Stimulated activated CD4-positive, alpha-beta T cell treated with anti-CD3 and anti-CD28 coated beads, Interleukin-15, amount 100 ng/mL, for 48 hours (primary cell): ENCODE results near the gene CDC6.

Experiments
- DNase-seq, 2 donors: peaks; one replicate each; pipeline ENCODE4 v3.0.0-alpha.2; 2020; ENCODE audit warnings: low read depth in 2 of 2

The CDC6 gene

DNA sequence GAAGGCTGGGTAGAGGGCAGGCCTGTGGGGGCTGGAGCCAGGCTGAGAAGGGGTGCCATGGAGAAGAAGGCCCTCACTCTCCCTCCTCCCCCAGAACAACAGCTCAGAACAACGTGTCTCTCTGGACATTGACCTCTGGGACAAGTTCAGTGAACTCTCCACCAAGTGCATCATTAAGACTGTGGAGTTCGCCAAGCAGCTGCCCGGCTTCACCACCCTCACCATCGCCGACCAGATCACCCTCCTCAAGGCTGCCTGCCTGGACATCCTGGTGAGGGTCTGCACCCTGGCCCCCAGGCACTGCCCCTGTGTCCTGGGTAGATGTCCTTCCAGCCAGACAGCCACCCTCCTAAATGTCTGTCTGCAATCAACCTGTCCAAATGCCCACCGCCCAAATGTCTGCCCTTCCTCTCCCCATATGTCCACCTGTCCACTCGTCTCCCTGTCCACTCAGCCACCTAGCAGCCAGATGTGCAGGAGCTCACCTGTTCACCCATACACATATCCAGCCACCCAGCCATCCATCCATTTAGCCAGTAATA is 64.6 kb downstream of the CDC6 start:
- DNase-seq = no peak

DNA sequence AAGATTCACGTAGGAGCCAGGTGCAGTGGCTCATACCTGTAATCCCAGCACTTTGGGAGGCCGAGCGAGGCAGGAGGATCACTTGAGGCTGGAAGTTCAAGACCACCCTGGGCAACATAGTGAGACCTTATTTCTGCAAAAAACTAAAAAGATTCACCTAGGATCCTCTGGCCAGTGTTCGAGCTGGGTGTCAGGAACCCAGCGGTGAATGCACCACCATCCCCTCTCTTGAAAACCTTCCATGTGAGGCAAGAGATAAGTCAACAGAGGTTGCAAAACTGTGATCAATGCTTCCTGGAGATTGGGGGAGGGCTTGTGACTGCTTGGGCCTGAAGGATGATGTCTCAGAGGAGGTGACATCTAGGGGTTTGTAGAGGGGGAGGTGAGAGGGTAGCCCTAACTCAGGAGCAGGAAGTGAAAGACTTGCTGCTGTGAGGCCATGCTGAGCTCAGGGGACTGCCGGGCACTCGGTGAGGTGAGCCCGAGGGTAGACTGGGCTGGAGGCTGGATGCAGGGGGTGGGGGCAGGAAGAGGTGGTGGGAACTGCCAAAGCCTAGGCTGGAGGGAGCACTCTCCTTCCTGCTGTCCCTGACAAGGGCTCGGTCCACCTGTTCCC is 65.2 kb downstream of the CDC6 start:
- no peak for DNase-seq
